Measurements from ENCODE around the gene TARS2. TPM values are rescaled to one million over a fixed set of nuclear protein-coding genes. Genes with fewer than 3 reads are reported as not detected.

The TARS2 gene
- total and polyA plus RNA-seq, 2 of the 13 experiments (the other 11 are each of a cell fraction or from before 2014, with no cell fraction given) = 21.3 to 22.8 TPM

GRCh38 chr1:150516616-150517015 lies 29.4 kb downstream of the TARS2 start (continued):
- TF ChIP-seq CTCF (CRISPR knock-in tag; IDR thresholded peaks at IDR 0.05) (peak; percentile 69), ZFP90 (CRISPR knock-in tag; IDR thresholded peaks at IDR 0.05; ENCODE audit: borderline replicate concordance) (no peak), HMGXB4 (CRISPR knock-in tag; IDR thresholded peaks at IDR 0.05; ENCODE audit: borderline replicate concordance in 1 of 2, low read depth in 1 of 2) (peak in 1 of 2 experiments; percentile 67; a peak in 1 of 4 replicates), NFE2 (CRISPR knock-in tag; IDR thresholded peaks at IDR 0.05) (no peak), ZNF296 (CRISPR knock-in tag; conservative IDR thresholded peaks at IDR 0.05) (no peak), FOXA1 (IDR thresholded peaks at IDR 0.05) (no peak), FOXA1 (CRISPR knock-in tag; IDR thresholded peaks at IDR 0.05) (peak; percentile 80), REPIN1 (CRISPR knock-in tag; IDR thresholded peaks at IDR 0.05; ENCODE audit: borderline replicate concordance, low read depth) (0 out of 2 replicates have a peak, but pooled peaks have one; percentile 20), RARG (CRISPR knock-in tag; IDR thresholded peaks at IDR 0.05; ENCODE audit: low read depth) (no peak), PRDM15 (CRISPR knock-in tag; IDR thresholded peaks at IDR 0.05) (no peak), SNAPC2 (CRISPR knock-in tag; IDR thresholded peaks at IDR 0.05) (no peak), ZNF543 (CRISPR knock-in tag; IDR thresholded peaks at IDR 0.05) (no peak), NR0B2 (CRISPR knock-in tag; IDR thresholded peaks at IDR 0.05) (no peak), ZNF616 (CRISPR knock-in tag; IDR thresholded peaks at IDR 0.05; ENCODE audit: low read depth) (no peak), CENPBD1 (CRISPR knock-in tag; IDR thresholded peaks at IDR 0.05; ENCODE audit: borderline replicate concordance, low read depth) (no peak), KDM4B (CRISPR knock-in tag; IDR thresholded peaks at IDR 0.05) (no peak), SAP130 (CRISPR knock-in tag; IDR thresholded peaks at IDR 0.05; ENCODE audit: low read depth) (peak; percentile 53; the same call in 1 of the 2 replicates), DNMT1 (CRISPR knock-in tag; IDR thresholded peaks at IDR 0.05) (no peak), ZNF501 (CRISPR knock-in tag; IDR thresholded peaks at IDR 0.05) (no peak), HNF1B (CRISPR knock-in tag; IDR thresholded peaks at IDR 0.05) (0 out of 2 replicates have a peak, but pooled peaks have one; percentile 18), ZNF20 (CRISPR knock-in tag; IDR thresholded peaks at IDR 0.05) (no peak)
